Nephron (organoid): ENCODE data around the gene TYW5.

ENCODE experiments used
- H3K27ac Mint-ChIP-seq, 3 experiments: 2 replicates each; pipeline ENCODE4 v1.8.0; 2020; ENCODE audit warnings: mixed read lengths in 3 of 3, mild to moderate bottlenecking in 2 of 3, moderate library complexity in 1 of 3
- H3K27me3 Mint-ChIP-seq: 2 replicates; pipeline ENCODE4 v1.8.0; 2021; ENCODE audit warnings: low read depth, mild to moderate bottlenecking, moderate library complexity, mixed read lengths
- H3K36me3 Mint-ChIP-seq: 2 replicates; pipeline ENCODE4 v1.8.0; 2020; ENCODE audit warnings: low read depth, mixed read lengths
- H3K4me1 Mint-ChIP-seq: 2 replicates; pipeline ENCODE4 v1.8.0; 2020; ENCODE audit warnings: mixed read lengths
- H3K4me3 Mint-ChIP-seq, 3 experiments: 2 replicates each; pipeline ENCODE4 v1.8.0; 2020; ENCODE audit warnings: mild to moderate bottlenecking in 3 of 3, mixed read lengths in 3 of 3, moderate library complexity in 2 of 3
- H3K9me3 Mint-ChIP-seq: 2 replicates; pipeline ENCODE4 v1.8.0; 2020; ENCODE audit warnings: mixed read lengths
- TF ChIP-seq, protein P1 (sequence below), 3 experiments: fragments of 200-600 bp; sonication (generic); IDR thresholded peaks; one replicate each; pipeline ENCODE4 v1.5.0; 2021; ENCODE audit warnings: antibody characterized with exemption in 3 of 3; ENCODE audit not compliant: unreplicated experiment in 3 of 3

Gene TYW5

DNA sequence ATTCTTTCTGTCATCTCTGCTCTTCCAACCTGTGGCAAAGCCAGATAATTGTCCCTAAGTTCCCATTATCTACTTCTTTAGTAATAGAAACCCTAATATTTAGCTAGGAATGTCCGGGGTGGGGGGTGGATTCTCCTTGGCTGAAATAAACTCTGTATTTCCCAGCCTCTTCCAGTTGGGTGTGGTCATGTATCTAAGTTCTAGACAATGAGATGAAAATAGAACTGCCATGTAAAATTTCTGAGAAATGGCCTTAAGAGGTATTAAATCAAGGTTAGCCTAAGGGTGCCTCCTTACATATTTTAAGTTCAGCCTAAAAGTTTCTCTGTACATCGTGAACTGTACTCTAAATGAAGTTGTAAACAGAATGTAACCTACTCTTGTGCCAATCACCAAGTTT lies 39.6 kb upstream of the TYW5 start:
- Mint-ChIP-seq H3K9me3 (no peaks in the 10 kb centered on the region), H3K4me3 (no peak overlapping the region), H3K27me3 (no peaks in the 10 kb centered on the region), H3K36me3 (no peaks in the 10 kb centered on the region), H3K27ac (no peak overlapping the region), H3K4me1 (peaks cover 6% of the 10 kb centered on the region)
- TF ChIP-seq, protein P1, sequence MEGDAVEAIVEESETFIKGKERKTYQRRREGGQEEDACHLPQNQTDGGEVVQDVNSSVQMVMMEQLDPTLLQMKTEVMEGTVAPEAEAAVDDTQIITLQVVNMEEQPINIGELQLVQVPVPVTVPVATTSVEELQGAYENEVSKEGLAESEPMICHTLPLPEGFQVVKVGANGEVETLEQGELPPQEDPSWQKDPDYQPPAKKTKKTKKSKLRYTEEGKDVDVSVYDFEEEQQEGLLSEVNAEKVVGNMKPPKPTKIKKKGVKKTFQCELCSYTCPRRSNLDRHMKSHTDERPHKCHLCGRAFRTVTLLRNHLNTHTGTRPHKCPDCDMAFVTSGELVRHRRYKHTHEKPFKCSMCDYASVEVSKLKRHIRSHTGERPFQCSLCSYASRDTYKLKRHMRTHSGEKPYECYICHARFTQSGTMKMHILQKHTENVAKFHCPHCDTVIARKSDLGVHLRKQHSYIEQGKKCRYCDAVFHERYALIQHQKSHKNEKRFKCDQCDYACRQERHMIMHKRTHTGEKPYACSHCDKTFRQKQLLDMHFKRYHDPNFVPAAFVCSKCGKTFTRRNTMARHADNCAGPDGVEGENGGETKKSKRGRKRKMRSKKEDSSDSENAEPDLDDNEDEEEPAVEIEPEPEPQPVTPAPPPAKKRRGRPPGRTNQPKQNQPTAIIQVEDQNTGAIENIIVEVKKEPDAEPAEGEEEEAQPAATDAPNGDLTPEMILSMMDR (IDR thresholded peaks at IDR 0.05; ENCODE audit: unreplicated experiment in 3 of 3): no peak

DNA sequence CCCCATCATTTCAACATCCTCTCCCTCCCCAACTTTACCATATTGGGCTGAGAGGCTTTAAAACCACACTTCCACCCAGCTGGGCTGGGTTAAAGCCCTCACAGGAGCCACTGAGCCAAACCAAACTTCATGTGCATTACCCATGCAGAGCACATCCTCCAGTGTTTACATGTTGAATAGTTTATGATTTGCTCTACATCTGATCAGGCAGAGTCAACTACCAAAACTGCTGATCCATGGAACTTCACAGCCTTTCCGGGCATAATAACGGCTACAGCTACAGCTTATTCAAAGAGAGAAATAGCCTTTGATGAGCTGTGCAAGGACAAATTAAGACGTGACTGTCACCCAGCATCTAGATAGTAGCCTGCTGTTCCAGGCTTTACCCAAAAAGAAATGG lies 39.1 kb upstream of the TYW5 start:
- Mint-ChIP-seq H3K27me3 (no peaks in the 10 kb centered on the region), H3K27ac (no peak overlapping the region), H3K4me1 (peaks cover 6% of the 10 kb centered on the region), H3K9me3 (no peaks in the 10 kb centered on the region), H3K4me3 (no peak overlapping the region), H3K36me3 (no peaks in the 10 kb centered on the region)
- TF ChIP-seq, protein P1 (IDR thresholded peaks at IDR 0.05; ENCODE audit: unreplicated experiment in 3 of 3): no peak

DNA sequence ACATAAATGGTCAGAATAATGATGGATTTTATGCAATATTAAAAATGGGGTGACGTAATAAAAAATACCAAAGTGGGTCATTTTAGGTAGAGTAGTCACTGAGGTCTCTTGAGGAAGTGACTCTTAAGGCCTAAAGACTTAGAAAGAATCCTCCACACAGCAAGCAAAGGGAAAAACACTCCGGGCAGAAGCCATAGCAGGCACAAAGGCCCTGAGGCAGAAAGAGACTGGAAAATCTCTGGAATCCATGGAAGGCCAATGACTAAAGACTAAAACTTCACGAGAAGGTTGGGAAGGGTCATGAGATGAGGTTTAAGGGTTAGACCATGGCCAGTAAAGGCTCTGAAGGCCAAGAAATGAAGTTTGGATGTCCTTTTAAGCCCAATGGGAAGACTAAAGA lies 37.0 kb upstream of the TYW5 start:
- Mint-ChIP-seq H3K4me1 (peaks cover 6% of the 10 kb centered on the region), H3K36me3 (no peaks in the 10 kb centered on the region), H3K9me3 (no peaks in the 10 kb centered on the region), H3K27me3 (no peaks in the 10 kb centered on the region), H3K27ac (no peak overlapping the region), H3K4me3 (no peak overlapping the region)
- TF ChIP-seq, protein P1 (IDR thresholded peaks at IDR 0.05; ENCODE audit: unreplicated experiment in 3 of 3): no peak

DNA sequence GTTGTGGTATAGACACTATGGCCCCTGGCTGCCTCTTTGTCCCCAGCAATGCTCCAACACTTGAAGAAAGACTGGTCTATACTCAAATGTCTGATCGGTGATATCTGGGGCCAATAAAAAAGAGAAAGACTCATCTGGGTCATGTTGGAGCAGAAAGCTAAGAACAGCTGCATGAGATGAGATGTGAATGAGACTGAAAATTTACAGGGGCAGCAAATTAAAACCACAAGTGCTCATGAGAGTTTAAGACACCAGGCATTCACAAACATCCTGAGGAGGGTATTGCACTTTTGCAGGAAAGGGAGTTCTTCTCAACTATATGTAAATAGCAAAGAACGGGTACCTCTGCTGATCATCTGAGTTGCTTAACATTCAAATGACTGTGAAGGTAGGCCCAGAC lies 36.4 kb upstream of the TYW5 start:
- H3K36me3 Mint-ChIP-seq: no peaks in the 10 kb centered on the region
- H3K9me3 Mint-ChIP-seq: no peaks in the 10 kb centered on the region
- no peak overlapping the region for H3K27ac Mint-ChIP-seq
- H3K4me1 Mint-ChIP-seq: peaks cover 6% of the 10 kb centered on the region
- no peaks in the 10 kb centered on the region for H3K27me3 Mint-ChIP-seq
- TF ChIP-seq, protein P1 (IDR thresholded peaks at IDR 0.05; ENCODE audit: unreplicated experiment in 3 of 3): no peak
- no peak overlapping the region for H3K4me3 Mint-ChIP-seq

DNA sequence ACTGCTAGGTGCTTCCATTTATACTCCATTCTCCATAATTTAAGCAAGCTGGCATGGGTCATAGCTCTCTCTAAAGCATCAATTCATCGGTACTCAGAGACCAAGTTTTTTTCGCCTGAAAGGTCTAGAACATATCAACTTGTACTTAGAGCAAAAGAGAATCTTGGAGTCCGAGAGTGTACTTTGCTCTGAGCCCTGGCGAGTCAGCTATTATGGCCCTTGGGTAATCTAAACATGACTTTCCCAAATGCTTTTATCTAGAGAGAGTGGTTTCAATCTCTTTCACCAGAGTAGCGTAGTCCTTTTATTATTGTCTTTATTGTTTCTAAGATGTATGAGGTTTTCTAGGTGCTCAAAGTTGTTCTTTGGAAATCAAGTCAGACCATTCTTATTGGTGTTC lies 34.5 kb upstream of the TYW5 start:
- Mint-ChIP-seq H3K4me1 (peaks cover 17% of the 10 kb centered on the region), H3K36me3 (no peaks in the 10 kb centered on the region), H3K27ac (no peak overlapping the region), H3K9me3 (no peaks in the 10 kb centered on the region), H3K27me3 (no peaks in the 10 kb centered on the region), H3K4me3 (no peak overlapping the region)
- TF ChIP-seq, protein P1 (IDR thresholded peaks at IDR 0.05; ENCODE audit: unreplicated experiment in 3 of 3): no peak

DNA sequence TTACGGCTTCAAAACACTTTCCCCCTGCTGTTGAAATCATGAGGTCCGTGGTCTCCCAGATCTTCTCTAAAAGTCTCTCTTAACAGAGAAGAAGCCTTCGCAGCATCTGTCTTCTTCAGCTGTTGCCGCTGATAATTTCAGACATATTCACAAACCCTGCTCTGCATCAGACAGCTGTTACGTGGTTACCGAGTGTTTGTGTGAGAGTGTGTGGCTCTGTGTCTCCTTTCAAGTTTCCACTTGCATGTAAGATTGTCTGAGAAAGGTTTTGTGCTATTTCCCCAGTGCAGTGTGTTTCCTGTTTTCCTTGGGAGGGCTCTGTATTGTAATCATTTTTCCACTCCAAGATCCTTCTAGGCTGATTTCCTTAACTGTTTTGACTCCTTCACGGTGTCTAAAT lies 32.9 kb upstream of the TYW5 start:
- Mint-ChIP-seq H3K4me1 (peaks cover 23% of the 10 kb centered on the region), H3K27ac (no peak overlapping the region), H3K27me3 (no peaks in the 10 kb centered on the region), H3K36me3 (no peaks in the 10 kb centered on the region), H3K4me3 (no peak overlapping the region), H3K9me3 (no peaks in the 10 kb centered on the region)
- TF ChIP-seq, protein P1 (IDR thresholded peaks at IDR 0.05; ENCODE audit: unreplicated experiment in 3 of 3): no peak
